ENCODE measurements around the gene NTF3.

Gene NTF3
- 0 reads per million in 2 donors for total RNA-seq

DNA sequence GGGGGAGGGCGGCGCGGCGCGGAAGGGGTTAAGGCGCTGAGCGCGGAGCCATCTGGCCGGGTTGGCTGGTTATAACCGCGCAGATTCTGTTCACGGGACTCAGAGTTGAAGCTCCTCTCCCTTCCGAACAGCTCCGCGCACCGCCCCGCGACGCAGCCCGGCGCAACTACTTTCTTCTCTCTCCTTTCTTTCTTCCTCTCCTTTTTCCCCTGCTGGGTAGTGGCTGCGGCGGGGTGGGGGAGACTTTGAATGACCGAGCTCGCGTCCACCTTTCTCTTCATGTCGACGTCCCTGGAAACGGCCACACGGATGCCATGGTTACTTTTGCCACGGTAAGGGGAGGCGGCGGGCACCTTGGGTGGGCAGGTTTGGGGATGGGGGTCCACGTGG lies at the start of gene NTF3:
NTF3 (plus strand) TSS at position 98 of the 390 bp plus-strand sequence; CDS start at position 315, 217 bp downstream.
- no peak for DNase-seq

DNA sequence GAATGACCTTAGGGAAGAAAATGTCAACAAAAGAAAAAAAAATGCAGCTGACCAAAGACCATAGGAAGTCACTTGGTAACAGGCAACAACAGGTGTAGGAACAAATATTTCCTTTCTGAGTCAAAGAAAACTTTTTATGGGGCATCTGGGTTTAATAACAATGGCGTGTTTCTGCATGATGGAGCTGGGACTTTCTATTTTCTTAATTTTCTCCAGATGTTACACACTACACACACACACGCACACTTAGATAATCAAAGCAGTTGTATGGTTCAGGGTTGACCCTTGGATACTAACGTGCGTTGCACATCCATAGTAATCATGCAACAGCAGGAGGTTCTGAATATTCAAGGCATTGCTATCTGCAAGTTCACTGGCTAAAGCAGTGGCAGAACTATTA lies 47.9 kb upstream of the NTF3 start:
- DNase-seq, result no peak

DNA sequence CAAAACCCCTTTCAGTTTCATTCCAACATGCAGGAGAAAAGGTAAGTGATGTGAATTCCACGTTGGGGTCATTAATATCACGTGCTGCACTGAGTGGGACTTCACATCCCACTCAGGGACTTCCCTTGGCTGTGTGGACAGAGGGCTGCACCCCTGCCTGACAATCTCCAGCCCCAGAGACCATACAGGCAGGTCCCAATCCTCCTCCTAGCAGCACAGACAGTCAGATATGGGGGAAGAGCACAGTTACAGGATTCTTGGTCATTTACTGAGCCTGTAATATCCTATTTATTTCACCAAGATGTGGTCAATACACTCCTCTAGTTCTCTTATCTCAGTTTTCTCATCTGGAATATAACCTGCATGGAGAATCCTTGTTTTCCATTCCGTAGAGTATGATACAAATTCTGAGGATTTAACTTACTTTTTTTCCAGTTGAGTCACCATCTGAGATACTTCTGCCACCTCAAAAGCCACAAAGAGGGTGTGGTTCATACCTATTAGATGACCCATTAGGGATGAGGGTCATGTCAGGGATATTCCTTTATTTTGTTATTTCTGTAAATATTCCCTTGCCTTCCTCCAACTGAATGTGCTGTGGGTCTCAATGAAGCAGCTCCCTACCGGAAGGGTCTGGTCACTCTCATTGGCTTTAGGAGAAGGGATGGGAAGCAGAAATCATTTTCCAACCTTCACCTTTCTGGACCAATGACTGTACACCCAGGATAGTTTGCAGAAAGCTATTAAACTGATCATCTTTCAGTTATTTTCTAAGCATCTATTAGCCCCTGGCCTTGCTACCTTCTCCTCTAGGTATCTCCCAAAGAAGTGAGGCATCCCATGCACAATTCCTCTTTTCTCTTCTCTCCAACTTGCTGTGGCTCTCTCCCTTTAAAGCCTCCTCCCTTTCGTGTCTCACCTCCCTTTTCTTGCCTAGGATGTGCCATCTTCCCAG lies 43.0 kb upstream of the NTF3 start:
- no peak for DNase-seq

DNA sequence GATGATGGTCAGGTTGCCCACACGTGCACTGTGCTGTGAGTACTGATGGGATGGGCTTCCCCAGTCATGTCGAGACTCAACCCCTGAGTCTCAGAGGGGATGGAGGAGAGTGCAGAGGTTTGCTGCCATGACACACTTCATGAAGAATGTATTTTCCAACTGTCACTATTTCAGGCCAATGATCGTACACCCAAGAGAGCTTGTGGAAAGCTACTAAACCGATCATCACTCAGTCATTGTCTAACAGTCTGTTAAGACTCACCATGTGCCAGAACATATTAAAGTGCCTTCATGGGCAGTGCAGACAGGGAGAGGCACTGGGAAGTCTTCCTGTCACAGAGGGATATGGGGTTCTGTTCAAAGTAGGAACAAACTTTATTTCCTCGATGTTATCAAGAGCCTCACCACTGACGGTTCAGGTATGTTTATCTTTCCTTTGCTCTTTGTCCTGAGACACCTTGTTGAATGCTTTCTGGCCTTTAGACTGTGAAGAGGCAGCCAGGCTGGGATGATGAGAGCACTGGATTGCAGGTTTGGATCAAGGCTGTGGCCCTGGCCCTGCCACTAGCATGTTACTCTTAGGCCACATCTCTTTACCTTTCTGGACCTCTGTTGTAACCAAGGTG lies 41.6 kb upstream of the NTF3 start:
- DNase-seq, result no peak

DNA sequence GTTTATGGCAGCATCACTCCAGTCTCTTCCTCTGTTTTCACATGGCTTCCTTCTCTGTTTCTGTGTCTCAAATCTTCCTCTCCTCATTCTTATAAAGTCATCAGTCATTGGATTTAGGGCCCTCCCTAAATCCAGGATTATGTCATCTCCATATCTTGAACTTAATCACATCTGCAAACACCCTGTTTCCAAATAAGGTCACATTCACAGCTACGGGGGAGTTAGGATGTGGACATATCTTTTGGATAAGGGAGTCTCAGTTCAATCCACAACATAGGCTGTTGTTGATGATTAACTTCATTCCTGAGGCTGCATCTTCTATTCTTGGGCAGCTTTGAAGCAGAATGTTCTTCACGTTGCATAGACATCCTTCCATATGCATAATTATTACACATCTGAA lies 40.3 kb upstream of the NTF3 start:
- no peak for DNase-seq

DNA sequence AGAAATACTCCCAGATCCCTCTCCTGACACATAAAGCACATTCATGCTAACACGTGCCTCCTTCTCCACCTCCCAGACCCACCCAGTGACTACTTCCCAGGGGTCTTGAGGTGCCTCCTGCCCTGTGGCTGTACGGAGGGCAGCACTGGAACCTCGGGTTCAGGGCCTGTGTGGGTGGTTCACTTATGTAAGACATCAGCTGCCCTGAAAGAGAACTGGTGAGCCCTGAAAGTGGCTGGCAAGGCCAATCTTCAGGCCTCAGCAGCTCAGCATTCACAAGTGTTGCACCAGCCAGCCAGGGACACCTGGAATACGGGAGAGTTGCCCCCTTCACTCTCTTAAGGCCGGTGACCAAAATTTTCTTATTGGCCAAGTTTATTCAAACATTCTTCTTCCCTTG lies 38.9 kb upstream of the NTF3 start:
- no peak for DNase-seq

DNA sequence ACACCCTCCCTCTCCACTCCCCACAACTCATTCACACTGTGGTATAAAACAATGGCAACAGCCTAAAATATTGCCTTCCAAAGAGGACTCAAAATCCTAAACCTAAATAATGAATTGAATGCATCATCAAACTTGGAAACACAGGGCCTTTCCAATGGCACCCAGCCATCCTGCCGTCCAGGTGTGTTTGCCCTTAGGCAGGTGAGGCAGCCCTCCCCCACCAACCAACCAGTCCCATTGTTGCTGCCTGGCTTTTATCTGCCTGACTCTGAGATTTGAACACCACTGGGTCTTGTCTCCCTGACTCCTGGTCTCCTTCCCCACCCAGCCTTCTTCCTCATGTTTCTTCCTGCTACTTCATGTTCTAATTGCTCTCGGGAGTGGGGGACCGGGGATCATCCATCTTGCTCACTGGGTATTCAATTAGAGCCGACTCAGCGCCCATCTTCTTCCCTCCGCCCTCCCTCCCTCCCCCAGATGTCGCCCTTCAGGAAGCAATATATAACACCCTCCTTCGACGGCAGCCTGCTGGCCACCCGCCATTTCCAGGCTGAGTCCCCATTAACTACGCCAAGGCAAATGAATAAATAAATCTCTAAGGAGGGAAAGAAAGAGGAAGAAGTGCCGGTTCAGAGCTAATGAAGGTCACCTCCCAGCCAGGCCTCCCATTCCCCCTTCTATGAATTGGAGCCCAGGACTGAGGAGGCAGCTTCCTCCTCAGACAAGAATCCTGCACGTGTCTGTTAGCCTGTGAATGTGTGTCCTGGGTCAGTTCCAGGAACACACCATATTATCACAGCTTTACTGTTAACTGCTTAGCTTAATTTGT lies 36.3 kb upstream of the NTF3 start:
- no peak for DNase-seq

DNA sequence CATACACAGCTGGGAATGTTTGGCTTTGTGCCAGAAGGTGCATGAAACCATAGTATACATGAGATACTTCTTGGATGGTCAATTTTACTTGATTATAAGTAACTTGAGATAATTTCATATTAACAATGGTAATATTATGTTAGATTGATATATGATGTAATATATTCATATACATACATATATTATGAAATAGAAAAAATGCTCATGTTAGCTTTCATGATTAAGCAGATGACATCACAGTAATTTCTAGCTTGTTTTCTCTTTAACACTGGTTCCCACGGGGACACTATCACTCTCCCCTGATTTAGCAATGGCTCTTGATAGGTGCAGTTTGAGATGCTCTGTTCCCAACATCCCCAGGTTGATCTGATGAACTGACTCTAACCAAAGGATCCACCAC lies 35.4 kb upstream of the NTF3 start:
- DNase-seq, result no peak

DNA sequence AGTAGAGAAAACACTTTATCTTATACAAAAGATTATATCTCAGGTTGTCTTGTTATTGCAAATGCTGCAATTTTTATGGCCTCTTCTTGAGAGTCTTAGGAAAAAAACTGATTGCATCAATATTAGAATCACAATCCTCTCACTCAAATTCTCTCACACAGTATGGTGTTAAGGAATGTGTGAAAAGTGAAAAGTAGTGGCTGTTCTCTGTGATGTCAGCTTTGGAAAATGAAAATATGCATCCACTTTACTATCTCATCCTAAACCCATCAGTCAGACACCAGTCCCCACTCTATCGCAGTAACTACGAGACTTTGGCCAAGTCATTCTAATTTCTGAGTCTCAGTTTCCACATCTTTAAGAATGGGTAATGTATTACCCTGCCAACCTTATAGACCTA lies 32.6 kb upstream of the NTF3 start:
- no peak for DNase-seq

DNA sequence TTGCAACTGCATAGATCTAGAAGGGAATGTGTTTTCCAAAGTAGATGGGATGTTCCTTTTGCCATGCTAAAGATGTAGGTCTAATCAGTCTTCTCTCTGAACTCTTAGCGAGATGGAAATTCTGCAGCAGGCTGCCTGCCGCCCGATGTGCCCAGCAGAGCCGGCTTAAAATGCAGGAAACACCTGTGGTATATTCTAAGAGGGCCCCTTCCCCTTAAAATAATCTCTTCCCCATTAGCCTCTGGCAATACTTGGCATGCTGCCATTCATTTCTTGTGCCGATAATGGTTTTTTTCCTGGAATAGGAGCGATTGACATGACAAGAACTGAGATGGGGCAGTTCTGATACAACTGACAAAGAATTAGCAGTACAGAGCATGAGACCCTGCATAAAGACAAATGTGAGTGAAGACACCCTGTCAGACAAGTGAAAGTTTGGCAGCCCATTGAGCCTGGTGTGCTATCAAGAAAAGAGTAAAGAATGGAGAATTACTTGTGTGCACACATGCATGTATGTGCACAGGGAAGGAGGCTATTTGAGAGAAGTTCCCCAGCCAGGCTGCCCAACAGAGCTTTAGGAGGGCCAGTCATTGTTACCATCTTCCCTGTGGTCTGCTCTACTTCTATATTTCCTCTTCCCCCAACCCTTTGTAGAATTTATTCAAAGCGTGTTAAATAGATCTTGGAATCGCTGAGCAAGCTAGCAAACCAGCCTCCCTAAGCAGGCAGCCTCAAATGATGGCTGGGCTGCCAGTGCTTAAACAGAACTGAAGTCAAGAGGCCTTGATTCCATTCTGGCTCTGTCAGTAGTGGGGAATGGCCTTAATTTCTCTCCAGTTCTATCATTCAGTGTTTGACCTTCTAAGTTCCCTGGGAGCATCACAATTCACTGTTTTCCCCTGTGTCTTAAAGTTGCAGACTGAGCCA lies 29.6 kb upstream of the NTF3 start:
- DNase-seq, result no peak

DNA sequence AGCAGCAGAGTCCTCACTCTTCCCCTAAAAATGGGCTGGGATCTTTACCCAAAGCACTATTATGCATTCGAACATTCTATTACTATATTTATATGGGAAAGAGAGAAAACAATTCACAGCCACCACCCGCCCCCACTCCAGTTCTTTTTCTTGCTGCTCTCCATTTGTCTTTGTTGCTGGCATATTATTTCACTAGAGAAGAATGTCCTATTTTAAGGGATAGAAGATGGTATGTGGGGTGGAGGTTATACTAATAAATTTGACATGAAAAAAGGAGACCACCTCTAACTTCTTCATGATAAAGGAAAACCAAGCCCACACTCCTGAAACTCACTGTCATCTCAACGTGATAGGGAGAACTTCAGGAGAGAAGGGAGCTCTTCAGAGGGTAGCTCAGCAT lies 28.5 kb upstream of the NTF3 start:
- no peak for DNase-seq

DNA sequence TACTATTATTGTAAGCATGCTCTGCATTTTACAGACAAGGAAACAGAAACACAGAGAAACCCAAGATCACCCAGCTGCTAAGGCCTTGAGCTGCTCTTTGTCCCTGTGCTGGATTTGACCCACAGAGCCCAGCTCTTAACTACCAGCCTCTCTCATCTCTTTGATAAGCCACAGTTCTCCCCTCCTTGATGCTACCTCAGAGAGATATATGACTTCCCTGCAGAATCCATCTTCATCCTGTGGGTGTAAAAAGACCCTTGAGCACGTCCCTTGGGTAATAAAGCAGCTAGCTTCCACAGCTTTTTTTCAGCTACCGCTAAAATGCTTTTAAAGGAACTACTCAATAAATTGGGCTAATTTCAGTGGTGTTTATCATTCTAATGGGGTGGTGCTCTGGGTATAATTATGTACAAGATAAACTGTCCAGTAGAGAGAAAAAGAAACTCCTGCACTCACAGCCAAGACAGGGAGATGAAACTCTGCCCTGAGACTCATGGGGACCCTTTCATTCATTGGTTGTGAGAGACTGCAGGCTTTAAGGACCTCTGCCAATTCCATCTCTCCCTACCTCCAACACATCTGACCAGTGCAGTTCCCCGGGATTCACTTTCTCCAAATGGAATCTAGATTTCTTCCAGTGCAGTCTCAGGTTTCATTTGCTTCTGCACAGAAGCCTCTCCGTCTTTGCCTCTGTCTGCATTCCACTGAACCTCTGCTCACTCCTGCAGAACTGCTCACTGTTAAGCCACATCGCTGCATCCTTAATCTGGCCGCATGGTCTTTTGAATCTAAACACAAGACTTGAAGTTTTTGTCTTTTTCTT lies 24.7 kb upstream of the NTF3 start:
- DNase-seq, result no peak

DNA sequence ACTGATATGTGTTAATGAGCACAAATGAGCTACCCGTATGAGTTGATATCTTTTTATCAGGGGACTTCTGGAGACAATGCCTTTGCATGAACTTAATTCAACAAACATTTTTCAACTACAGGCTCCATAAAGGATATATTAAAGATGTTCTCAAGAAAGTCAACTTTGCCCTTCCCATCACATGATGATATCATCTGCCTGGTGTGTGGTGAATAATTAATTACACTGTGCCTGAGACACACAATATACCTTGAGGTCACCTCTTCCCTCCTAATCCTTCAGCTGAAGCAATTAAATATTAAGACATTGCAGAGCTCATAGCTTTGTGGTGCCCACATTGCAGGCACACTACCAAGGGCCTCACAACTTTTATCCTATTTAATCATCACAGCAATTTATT lies 22.3 kb upstream of the NTF3 start:
- no peak for DNase-seq

DNA sequence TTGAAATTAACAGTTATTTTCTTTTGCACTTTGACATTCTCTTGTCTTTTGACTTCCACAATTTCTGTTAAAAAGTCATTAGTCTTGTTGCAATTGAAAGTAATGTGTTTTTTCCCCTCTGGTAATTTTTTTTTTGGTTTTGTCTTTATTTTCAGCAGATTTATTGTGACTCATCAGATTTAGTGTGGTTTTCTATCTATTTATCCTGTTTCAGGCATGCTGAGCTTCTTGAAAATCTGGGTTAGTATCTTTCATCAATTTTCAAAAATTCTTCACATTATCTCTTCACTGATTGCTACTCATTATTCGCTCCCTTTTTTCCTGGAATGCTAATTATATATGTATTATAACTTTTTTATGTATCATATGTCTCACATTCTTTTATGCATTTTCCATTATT lies 15.3 kb upstream of the NTF3 start:
- DNase-seq, result no peak

DNA sequence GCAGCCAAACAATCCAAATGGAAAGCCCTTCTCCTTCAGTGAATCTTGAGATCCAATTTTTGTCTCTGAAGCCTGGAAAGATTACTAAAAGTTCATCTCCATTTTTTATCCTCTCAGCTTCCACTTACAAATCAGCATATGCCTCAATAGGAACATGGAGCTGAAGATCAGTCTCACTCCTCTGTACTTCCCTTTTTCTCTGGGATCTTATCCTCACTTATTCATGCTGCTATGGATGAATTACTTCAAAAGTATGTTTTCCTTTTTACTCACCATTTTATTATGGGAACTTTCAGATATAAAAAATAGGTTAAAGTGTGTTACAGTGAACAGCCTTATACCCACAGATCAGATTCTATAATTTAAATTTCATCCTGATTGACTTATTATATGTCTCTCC lies 14.4 kb upstream of the NTF3 start:
- DNase-seq, result no peak

DNA sequence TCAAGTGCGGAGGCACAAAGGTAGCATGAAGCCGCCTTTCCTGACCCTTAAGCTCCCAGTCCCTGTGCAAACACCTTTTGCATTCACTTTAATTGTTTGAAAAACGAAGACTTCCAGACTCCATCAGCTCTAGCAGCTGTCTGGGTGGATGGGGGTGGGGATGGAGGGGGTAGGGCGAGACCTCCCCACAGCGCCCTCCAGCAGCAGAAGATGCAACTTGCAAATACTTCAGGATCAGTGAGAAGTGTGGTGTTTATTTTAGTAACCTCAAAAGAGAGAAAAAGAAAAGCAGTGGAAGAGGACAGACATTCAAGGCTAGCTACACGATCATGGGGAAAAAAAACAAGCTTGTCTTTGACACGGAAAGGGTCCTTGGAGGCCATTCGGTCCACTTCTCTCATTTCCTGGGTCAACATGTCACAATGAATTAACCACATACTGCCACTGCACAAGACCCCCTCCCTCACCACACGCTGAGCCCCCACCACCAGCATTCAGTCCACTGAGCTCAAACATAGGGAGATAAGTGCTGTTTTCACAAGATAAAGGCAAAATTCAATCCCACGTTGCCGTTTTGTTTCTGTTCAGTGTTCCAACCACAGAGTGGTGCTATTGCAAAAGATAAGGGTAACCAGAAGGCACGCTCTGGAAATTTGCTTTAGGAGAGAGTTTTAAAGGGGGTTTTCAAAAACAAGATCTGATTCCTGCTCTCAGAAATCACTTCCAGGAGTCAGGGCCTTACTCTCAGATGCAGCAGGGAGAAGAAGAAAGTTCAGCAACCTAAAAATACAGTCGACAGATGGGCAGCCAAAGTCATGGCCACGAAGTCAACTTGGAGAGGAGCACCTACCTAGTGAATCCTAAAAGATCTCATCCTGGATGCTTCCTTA lies 3.3 kb upstream of the NTF3 start:
- DNase-seq, result no peak

DNA sequence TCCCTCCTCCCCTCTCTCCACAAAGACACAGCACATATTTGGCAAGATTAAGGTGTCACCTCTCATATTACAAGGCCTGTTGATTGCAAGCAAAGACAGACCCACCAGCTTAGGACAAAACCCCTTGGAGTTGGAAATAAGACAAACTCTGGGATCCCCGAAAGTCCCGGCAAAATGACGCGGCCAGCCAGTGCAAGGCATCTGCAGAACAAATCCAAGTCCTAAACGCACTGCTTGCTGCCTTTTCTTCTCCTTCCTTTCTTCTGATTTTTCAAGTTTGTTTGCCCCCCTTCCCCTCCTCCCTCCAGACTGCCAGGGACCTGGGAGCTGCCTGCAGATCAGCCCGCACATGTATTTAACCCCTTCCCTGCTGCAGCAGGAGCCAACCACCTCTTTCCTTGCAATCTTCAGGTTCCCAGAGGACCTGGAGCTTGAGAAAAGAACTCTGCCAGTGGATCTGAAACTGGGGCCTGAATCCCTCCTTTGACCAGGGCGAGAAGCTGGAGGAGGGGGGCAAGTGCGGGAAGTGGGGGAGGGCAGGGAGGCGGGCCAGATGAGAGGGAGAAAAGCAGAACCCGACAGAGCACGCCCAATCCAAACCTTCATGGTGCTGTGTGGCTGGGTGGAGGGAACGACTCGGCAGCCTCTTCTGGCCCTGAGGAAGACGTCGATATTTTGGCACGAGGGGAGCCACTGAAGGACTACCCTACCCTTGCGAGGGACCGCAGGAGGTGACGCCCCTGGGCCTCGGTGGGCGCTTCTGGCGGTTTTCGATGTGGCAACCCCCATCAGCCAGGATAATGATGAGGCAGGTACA lies 2.0 kb upstream of the NTF3 start:
- no peak for DNase-seq

DNA sequence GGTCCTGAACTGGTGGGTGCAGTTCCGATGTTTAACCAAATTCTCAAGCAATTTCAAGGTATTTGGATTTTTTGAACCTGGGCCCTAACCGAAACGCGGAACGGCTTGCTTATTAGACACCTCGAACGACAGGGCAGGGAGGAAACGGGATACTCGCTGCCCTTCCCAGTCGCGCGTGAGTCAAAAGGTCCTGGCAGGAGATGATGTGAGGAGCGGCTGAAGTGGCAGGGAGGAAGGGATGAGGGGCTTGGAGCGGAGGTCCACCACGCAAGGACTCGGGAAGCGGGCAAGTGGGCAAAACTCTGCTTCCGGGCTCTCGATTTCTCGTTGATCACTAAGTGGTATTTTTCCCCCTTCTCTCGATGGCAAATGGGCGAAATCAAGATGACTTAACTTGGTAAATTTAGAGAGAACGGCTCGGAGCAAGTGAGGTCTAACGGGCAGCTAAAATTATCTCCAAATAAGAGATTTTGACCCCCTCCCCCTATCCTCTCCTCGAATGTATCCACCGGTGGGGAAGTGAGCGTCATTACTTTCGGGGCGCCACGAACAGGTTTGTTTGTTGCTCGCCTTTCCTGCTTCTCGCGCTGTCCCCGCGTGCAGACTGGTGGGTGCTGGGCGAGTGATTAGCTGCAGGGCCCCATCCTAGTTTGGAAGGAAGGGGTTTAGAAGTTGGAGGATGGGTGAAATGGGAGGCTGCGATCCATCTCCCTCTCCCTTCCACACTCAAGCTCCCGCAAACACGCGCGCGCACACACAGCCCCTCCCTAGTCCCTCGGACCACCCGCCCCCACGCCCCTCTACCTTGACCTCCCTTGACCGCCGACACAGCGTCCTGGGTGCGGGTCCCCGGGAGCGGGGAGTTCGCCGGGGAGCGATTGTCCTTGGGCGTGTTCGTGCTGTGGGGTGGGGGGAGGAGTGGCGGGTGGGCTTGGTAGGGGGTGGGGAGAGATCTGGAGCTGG lies 986 bp upstream of the NTF3 start:
- no peak for DNase-seq

Measured in activated gamma-delta T cell (primary cell).